Suppressor macrophage (primary cell): ENCODE measurements around the gene EXOC3.

ENCODE experiments used
- DNase-seq, 4 experiments: peaks; one replicate each; pipeline ENCODE4 v3.0.0-alpha.2; 2020 to 2022

Gene EXOC3

GRCh38 chr5:488744-489688, 46.0 kb downstream of the EXOC3 start:
- no peak for DNase-seq

GRCh38 chr5:489689-490080, 46.7 kb downstream of the EXOC3 start:
- DNase-seq: no peak

- DNase-seq: no peak
Measured at GRCh38 chr5:490116-491106, 47.4 kb downstream of the EXOC3 start.

- no peak for DNase-seq
Measured at GRCh38 chr5:491119-491855, 48.3 kb downstream of the EXOC3 start.

GRCh38 chr5:491856-492155, 48.8 kb downstream of the EXOC3 start:
- no peak for DNase-seq

GRCh38 chr5:492314-492893, 49.4 kb downstream of the EXOC3 start:
- no peak for DNase-seq

GRCh38 chr5:493119-493701, 50.2 kb downstream of the EXOC3 start:
- no peak for DNase-seq

GRCh38 chr5:493758-494157, 50.8 kb downstream of the EXOC3 start:
- no peak for DNase-seq

GRCh38 chr5:494667-495255, 51.8 kb downstream of the EXOC3 start:
- DNase-seq: no peak

- DNase-seq: no peak
Measured at GRCh38 chr5:496028-496427, 53.1 kb downstream of the EXOC3 start.

GRCh38 chr5:497090-497700, 54.2 kb downstream of the EXOC3 start:
- DNase-seq: no peak

GRCh38 chr5:497871-498509, 55.0 kb downstream of the EXOC3 start:
- DNase-seq: no peak

- DNase-seq: no peak
Measured at GRCh38 chr5:499233-500209, 56.5 kb downstream of the EXOC3 start.

- no peak for DNase-seq
Measured at GRCh38 chr5:500491-500890, 57.5 kb downstream of the EXOC3 start.

GRCh38 chr5:501105-501830, 58.3 kb downstream of the EXOC3 start:
- no peak for DNase-seq

- DNase-seq: no peak
Measured at GRCh38 chr5:501831-502184, 58.8 kb downstream of the EXOC3 start.

- DNase-seq: no peak
Measured at GRCh38 chr5:502325-503079, 59.5 kb downstream of the EXOC3 start.
